HG03354 (cell line): Measurements from ENCODE around the gene HAPLN2.

Experiments used
- ATAC-seq: cut with Tn5 transposase; IDR thresholded peaks from one replicate; pipeline ENCODE4 v1.9.1; 2021; ENCODE audit warnings: mild to moderate bottlenecking; ENCODE audit not compliant: unreplicated experiment, poor library complexity, severe bottlenecking

The HAPLN2 gene

DNA sequence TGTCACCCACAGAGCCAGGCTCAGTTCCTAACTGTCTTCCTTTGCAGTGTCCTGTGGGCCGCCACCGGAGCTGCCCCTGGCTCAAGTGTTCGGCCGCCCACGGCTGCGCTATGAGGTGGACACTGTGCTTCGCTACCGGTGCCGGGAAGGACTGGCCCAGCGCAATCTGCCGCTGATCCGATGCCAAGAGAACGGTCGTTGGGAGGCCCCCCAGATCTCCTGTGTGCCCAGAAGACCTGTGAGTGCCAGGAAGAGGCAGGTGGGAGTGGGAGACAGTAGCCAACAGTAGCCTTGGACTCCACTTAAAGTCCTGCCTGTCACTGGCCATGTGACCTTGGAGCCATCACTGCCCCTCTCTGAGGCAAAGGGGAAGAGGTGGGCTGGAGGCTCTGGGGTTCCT lies 39.3 kb downstream of the HAPLN2 start:
- ATAC-seq, result no peak

DNA sequence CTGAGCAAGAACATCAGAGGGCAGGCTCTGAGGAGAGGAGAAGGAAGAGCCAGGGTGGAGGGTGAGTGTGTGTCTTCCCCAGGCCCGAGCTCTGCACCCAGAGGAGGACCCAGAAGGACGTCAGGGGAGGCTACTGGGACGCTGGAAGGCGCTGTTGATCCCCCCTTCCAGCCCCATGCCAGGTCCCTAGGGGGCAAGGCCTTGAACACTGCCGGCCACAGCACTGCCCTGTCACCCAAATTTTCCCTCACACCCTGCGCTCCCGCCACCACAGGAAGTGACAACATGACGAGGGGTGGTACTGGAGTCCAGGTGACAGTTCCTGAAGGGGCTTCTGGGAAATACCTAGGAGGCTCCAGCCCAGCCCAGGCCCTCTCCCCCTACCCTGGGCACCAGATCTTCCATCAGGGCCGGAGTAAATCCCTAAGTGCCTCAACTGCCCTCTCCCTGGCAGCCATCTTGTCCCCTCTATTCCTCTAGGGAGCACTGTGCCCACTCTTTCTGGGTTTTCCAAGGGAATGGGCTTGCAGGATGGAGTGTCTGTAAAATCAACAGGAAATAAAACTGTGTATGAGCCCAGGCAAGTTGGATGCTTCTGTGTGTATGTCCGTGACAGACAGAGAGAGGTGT lies 39.8 kb downstream of the HAPLN2 start:
- ATAC-seq, result no peak

DNA sequence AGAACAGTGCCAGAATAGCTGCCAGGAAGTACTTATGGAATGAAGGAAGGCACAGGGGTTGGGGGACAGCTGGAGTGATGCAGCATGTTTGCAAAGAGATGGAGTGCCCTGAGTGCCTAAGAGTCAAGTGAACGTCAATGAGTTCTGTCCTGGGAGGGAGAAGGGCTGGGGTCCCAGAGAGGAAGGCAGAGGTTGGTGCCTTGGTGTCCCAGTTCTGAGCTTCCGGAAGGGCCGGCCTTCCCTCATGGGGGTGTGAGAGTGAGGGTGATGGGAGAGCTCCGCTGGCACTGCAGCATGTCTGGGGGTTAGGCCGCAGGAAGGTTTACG lies 40.4 kb downstream of the HAPLN2 start:
- ATAC-seq, result no peak

DNA sequence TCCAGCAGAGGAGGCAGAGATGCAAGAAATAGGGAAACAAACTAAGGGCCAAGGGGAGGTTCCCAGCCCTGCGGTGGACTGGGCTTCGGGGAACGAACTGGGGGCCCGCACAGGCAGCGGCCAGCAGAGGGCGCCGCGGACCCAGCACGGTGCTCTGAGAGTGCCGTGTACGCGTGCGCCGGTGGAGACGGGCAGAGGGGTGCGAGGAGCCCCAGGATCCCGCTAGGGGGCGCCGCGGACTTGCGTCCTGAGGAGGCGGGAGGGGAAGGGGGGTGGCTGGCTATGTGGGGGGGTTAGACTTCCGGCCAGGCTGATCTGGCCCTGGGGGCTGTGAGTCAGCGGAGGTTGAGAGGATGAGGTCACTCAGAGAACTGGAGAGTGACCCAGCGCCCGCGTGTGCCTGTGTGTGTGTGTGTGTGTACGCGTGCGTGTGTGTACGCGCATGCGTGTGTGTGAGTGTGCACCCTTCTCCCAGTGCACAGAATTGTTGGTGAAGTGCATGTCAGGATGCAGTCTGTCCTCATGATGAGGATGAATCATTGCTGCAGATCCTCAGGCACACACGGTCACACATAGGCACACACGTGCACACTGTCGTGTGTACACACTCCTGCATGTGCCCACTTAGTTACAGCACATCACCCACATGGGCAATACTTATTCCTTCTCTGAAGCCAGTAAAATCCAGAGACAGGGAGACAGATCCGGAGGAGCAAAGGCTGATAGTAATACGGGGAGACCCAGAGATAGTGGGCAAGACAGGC lies 41.0 kb downstream of the HAPLN2 start:
- peak; percentile 66 for ATAC-seq

DNA sequence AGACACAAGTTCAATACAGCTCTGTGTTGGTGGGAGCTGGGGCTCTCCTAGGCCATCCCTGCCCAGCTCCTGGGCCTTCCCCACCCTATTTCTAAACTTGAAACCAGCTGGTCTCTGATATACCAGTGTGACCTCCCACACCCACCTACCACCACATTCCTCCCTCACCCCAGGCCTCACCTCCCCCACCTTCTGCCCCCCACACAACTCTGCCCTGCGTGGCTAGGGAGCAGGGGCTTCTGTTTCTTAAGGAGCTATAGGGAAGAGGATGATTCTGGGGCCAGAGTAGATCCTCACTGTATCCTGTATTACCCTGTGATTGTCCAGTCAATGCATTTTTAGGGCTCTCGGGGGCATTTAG lies 41.5 kb downstream of the HAPLN2 start:
- no peak for ATAC-seq

DNA sequence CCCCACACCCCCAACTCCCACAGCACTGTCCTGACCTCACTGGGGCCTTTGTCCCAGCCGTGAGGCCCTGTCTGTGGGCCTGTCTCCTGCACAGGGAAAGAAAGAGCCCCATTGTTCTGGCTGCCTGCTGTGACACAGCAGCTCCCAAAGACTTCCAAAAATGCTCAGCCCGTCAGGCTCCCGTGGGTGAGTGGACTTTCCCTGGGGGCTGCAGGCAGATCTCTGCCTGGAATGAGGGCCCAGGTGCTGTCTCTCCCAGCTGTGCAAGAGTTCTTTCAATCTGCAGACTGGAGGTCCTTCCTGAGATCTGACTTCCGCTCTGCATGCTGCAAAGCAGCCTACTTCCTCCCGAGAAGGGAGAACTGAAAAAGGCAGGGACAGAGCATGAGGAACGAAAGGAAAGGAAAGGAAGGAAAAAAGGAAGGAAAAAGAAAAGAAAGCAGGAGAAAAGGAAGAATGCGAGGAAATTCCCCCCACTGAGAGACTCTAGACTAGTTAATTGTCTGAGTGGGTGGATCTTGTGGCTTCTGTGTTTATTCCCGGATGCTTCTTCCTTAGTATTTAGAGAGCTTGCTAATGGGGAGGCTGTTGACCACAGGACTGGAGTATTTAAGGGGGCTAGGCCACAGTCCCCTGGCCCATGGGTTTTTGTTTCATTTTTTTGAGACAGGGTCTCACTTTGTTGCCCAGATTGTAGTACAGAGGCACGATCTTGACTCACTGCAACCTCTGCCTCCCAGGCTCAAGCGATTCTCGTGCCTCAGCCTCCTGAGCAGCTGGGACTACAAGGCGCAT lies 43.0 kb downstream of the HAPLN2 start:
- no peak for ATAC-seq

DNA sequence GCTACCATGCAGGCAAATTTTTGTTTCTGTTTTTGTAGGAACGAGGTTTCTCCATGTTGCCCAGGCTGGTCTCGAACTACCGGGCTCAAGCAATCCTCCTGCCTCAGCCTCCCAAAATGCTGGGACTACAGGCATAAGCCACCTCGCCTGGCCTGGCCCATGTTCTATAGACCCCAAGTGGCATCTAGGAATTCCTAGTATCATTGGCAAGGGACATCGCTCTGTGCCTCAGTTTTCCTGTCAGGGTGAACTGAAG lies 43.5 kb downstream of the HAPLN2 start:
- no peak for ATAC-seq

DNA sequence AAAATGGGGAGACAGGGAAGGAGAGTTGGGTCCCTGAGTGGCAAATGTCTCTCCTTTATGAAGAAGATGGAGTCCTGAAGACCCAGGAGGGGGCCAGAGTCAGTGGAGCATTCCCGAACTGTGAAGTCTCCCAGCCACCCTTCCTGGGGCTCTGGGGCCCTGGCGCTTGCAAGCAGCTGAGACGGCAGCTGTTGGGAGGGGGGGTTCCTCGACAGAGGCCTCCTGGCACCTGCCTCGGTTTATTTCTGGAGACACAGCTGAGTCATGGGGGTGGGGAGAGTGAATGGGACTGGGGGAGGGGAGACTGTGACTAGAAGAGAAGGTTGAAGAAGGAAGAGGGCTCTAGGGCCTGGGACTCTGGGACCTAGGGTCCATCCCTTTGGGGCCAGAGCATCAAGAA lies 44.0 kb downstream of the HAPLN2 start:
- ATAC-seq, result no peak

DNA sequence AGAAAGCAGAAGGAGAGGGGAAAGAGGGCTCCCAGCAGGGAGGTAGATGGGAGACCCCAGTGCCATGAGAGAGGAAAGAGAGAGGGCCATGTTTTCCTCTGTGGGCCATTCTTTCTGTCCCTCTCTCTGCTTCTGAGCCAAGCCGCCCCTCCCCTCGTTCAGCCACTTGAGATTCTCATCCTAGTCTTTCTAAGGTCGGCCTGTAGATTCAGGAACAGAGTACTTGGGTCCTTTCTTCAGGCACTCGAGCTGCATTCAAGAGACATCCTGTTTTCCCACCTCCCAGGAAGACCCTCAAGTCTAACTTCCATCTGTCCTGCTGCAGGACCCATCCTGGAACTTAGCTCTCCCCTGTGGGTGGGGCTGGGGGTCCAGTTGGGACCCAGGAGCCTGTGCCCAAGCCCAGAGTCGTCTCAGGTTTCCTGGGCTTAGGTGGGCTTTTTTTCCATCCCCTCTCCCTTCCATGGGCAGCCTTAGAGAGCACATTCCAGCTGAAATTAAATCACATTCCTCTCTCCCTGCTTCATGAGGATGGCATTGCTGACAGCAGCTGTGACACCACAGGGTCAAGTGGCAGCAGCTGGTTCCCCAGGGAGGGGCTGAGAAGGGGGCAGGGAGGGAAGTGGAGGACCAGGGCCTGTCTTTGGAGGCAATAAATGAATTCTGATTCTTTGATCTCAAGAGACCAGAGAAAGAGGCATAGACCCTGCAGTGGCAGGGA lies 45.0 kb downstream of the HAPLN2 start:
- ATAC-seq, result no peak

DNA sequence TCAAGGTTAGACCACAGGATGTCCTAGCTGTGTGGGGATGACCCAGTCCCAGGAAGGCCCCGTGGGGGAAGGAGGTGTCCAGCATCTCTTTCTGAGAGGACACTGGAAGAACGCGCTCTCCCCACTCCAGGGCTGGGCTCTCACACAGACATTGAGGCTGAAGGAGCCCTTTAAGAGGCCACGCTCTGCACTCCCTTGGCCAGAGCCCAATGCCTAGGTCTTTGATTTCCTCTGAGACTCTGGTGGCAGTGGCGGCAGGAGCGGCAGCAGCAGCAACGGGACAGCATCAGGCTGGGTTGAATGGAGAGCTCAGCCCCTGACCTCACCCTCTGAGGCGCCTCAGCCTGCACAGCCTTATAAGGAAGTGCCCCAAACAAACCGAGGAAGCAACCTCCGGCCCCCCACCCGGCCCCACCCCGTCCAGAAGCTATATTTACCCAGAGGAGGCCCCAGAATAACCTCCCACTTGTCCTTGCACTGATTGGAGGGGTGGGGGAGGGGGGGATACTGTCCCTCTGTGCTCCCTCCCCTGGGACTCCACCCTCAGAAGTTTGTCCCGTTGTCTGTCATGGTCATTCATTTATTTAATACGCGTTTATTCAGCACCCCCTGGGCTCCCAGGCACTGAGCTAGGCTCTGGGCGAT lies 45.7 kb downstream of the HAPLN2 start:
- ATAC-seq, result no peak

DNA sequence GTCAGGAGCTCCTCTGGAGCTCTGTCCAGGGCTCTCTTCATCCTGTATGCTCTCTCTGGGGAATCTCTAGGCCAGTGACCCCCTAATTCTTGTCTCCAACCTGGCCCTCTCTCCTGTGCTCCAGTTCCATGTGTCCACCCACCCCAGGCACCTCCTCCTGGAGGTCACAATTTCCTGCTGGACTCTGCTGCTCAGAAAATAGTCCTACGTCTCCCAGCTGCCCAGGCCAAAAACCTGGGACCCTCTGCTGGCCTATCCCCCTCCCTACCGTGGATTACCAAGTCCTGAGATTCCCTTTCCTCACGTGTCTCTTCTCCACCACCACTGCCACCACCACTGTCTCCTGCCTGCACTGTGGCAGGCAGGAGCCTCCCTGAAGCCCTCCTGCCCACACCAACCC lies 46.3 kb downstream of the HAPLN2 start:
- no peak for ATAC-seq

DNA sequence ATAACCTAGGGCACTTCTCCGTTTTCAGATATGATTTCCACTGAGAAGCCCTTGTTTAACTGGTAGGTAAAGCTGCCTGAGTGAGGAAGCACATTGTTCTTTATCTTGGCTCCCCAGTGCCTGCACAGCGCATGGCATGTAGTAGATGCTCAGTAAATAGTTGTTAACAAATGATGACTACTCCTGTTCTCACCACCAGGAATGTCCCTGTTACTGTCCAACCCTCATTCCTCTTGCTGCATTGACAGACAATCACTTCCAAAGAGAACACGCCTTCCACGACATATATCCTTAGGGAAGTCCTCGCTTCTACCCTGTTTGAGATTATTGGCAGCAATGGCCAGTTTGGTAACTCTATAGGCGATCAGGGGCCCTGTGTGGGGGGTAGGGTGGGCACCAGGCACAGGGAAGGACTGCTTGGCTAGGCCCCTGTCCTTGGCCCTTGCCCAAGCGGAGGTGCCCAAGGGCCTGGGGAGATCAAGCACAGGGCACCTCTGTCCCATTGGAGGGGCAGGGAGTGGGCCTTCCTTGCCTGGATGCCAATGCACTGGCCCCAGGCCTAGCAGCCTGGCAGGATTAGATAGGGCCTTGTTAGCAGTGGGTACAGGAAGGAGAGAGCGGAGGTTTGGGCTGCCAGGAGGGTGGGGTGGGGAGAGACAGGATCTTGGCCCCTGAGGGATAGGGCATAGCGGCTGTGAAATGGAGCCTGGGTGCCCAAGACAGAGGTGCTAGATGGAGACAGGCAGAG lies 47.8 kb downstream of the HAPLN2 start:
- ATAC-seq, result no peak

DNA sequence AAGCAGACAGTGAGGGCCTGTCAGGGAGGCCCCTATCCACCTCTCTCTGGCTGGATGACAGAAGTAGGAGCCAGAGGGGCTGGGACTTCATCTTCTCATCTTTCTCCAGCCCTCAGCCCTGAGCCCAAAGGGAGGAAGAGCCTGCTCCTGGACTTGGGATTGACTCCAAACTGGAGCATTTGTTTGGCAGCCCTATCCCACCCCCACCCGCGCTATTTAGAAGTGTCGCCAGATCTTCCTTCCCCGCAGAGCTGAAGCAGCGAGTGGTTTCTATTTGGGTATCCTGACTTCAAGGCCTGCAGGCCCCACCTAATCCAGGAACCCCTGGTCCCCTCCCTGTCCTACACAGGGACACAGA lies 48.4 kb downstream of the HAPLN2 start:
- ATAC-seq, result no peak

DNA sequence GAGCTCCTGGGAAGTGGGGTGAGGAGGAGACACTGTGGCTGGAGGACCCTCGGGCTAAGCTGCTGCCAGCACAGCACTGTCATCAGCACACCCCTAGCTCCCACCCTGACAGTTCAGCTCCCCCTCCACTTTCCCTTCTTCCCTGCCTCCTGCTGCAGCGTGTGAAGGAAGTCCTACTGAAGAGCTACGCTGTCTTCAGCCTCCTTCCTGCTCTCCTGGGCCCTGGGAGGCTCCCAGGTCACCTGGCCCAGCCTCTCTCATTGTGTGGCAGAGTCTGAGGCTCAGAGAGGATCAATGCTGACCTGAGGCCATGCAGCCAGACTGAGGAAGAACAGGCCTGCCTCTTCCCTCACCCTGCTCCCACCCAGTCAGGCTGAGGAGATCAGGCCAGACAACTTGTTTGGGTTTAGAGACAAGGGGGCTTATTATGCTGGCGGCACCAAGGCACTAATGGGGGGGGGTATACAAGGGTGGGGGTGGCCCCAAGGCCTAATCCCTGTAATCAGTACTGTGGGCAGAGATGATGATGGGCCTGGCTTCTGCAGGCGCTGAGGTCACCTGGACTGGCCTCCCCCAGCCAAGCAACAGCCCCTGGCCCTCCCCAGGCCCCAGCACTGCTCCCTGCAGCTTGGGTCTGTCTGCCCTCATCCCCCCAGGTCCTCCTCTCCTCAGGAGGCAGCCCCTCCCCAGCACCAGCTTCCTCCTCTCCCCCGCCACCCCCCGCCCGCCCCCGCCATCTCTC lies 48.9 kb downstream of the HAPLN2 start:
- ATAC-seq, result no peak

DNA sequence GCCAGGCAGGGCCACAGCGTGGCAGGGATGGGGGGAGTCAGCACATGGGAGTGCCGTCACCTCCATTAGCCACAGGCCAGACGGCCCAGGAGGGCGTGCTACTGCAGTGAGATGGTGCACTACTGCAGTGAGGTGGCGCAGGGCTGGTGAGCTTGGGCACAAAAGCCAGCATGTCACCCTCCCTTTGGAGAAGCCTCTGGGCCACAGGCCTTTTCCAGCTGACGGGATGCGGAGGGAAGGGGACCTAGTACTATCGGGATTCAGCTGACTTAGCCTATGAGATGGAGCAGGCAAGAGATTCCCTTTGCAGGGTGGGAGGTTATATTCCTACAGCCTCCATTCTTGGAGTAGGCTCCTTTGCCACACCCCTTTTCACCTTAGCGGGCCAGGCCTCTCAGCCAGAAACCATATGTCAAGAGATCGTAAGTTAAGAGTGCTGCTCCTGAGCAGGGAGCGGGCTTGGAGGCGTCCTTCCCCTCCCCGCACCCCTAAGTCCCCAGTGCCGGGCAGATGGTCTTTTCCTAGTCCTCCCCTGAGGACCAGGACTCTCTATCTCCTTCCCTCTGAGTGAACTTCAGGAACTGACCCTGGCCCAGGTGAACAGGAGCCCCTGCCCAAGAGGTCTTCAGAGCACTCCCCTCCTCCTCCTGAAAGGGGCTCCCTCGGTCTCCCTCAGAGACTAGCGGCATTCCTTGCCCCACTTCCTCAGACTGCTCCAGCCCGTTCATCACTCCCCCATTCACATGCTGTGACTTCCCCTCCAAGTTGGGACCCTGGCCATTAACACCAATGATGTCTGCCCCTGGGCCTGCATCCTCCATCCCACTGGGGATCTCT lies 49.8 kb downstream of the HAPLN2 start:
- no peak for ATAC-seq

DNA sequence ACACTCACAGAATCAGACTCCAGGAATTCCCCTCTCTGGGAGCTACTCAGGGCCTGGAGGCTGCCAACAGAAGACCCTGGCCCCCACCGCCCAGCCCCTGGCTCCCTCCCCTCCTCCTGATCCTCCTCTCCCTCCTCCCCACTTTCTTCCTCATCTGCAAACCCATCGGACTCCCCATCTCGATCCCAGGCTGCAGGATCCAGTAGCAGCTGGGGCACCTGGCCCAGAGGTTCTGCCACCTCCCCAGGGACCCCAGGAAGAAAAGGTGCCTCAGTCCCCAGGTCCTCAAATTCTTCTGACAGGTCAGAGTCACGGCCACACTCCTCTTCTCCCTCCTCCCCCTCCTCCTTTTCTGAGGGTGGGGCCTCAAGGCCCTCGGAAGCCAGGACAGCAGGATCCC lies 50.6 kb downstream of the HAPLN2 start:
- ATAC-seq, result no peak

DNA sequence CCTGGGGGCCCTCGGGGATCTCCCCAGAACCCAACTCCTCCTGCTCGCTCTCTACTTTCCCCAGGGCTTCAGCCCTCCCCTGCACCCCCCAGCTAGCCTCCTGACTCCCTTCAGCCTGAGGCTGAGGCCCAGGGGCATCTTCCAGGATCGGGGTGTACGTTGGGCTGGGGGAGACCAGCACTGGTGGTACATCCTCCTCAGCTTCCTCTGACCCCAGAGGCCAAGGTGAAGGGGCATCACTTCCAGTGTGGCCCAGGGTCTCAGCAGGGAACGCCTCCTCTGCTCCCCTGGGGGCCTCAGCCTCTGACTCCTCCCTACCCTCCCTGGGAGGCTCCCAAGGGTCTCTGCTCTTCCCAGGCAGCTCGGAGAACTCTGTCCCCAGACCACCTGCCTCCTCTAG lies 51.1 kb downstream of the HAPLN2 start:
- no peak for ATAC-seq

DNA sequence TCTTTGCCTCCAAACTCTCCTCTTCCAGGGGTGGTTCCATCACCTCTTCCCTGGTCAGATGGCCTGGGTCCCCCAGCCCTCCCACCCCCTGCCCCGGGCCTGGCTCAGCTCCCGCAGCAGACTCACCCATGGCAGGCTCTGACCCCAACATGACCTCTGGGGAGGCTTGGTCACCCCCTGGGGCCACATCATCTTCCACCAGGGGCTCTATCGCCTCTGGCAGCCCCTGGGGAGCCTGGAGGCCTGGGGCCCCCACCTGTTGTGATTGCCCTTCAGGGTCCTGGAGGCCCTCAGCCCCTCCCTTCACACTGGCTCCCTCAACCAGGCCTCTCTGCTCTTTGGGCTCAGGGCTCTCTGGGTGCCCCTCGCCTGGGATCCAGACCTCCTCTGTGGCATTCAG lies 51.6 kb downstream of the HAPLN2 start:
- no peak for ATAC-seq
